Colonic mucosa (tissue), 4 donors: Measurements from ENCODE around the gene PPP1R13B. TPM values are rescaled to one million over a fixed set of nuclear protein-coding genes. Genes with fewer than 3 reads are reported as not detected.

Experiments used
- DNase-seq: peaks from one replicate; pipeline ENCODE4 v3.0.0-alpha.2; 2020
- H3K27ac ChIP-seq: fragments of 200-600 bp; one replicate; pipeline ENCODE4 v1.8.0; 2021
- H3K27me3 ChIP-seq: fragments of 200-600 bp; one replicate; pipeline ENCODE4 v1.8.0; 2021
- H3K36me3 ChIP-seq: fragments of 200-600 bp; one replicate; pipeline ENCODE4 v1.8.0; 2021
- H3K4me1 ChIP-seq: fragments of 200-600 bp; one replicate; pipeline ENCODE4 v1.8.0; 2021; ENCODE audit warnings: mild to moderate bottlenecking
- H3K4me3 ChIP-seq: fragments of 200-600 bp; one replicate; pipeline ENCODE4 v1.8.0; 2021
- H3K9ac ChIP-seq, 2 donors: one replicate each; pipeline ENCODE4 v1.7.0; 2013; ENCODE audit warnings: control low read depth in 2 of 2, low read depth in 2 of 2, low read length in 2 of 2
- H3K9me3 ChIP-seq: fragments of 200-600 bp; one replicate; pipeline ENCODE4 v1.8.0; 2021
- intact Hi-C: fragments of 100-400 bp; cut with DNase I; formaldehyde crosslinking; loops from one replicate; pipeline ENCODE4 v1.14.1; 2022
- total RNA-seq, 2 donors: library from RNA; stranded (reverse); fragmentation: NEBNext Ultra II Directional in 1 of 2; extraction: Animal tissue kit (Norgen Biotek cat#: 25700) in 1 of 2; gene quantifications; one replicate each; pipeline ENCODE4 v1.2.1, GENCODE V29; 2021
- TF ChIP-seq, protein P1 (sequence below): fragments of 200-600 bp; IDR thresholded peaks from one replicate; pipeline ENCODE4 v1.8.0; 2022; ENCODE audit warnings: antibody characterized with exemption, mild to moderate bottlenecking
- donor health status: healthy.
- donor health status: DM: no; HTN: no; CAD: no.
- donor health status: DM: no; HTN: no; CAD: no.

Gene PPP1R13B
- total RNA-seq, 2 donors from 2014 or later: 41.1 to 48.3 TPM

- no peak overlapping the region for H3K4me3 ChIP-seq
- H3K27me3 ChIP-seq: no peaks in the 10 kb centered on the region
- peak overlapping the region in 1 of 2 donors; percentile 62 for H3K9ac ChIP-seq
- DNase-seq: peak; percentile 79
- no peaks in the 10 kb centered on the region for H3K9me3 ChIP-seq
- intact Hi-C loops: no loop called here
- TF ChIP-seq, protein P1, sequence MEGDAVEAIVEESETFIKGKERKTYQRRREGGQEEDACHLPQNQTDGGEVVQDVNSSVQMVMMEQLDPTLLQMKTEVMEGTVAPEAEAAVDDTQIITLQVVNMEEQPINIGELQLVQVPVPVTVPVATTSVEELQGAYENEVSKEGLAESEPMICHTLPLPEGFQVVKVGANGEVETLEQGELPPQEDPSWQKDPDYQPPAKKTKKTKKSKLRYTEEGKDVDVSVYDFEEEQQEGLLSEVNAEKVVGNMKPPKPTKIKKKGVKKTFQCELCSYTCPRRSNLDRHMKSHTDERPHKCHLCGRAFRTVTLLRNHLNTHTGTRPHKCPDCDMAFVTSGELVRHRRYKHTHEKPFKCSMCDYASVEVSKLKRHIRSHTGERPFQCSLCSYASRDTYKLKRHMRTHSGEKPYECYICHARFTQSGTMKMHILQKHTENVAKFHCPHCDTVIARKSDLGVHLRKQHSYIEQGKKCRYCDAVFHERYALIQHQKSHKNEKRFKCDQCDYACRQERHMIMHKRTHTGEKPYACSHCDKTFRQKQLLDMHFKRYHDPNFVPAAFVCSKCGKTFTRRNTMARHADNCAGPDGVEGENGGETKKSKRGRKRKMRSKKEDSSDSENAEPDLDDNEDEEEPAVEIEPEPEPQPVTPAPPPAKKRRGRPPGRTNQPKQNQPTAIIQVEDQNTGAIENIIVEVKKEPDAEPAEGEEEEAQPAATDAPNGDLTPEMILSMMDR: no peak
- peaks cover 11% of the 10 kb centered on the region for H3K4me1 ChIP-seq
- peak overlapping the region; percentile 84 for H3K27ac ChIP-seq
- no peaks in the 10 kb centered on the region for H3K36me3 ChIP-seq
Measured at GRCh38 chr14:103710771-103711377, 136.5 kb downstream of the PPP1R13B start.

DNA sequence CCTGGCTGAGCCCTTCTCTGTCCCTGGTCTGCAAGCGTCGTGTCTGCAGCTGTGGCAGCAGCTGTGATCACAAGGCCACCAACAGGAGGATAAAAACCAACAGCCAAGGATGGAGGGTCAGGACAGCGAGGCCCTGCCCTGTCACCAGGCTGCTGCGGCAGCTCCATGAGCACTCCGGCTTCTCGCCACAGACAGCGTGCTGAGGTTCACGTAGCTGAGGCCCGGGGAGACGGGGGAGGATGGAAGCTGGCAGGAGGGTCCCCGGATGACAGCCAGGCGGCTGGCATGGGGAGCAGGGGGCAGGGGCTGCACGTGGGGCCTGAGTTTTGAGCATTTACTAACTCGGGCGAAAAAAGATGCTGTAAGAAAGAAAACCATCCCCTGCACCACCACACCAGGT, 137.6 kb downstream of the PPP1R13B start:
- intact Hi-C loops: no loop called here
- Histone ChIP-seq H3K27me3 (no peaks in the 10 kb centered on the region), H3K9ac (peak overlapping the region in 1 of 2 donors; percentile 14), H3K36me3 (no peaks in the 10 kb centered on the region), H3K4me3 (no peak overlapping the region), H3K27ac (peak overlapping the region; percentile 84), H3K4me1 (peaks cover 11% of the 10 kb centered on the region), H3K9me3 (no peaks in the 10 kb centered on the region)
- TF ChIP-seq, protein P1: no peak
- DNase-seq: no peak

- Histone ChIP-seq H3K9ac (no peak overlapping the region), H3K36me3 (no peaks in the 10 kb centered on the region), H3K4me1 (peaks cover 5% of the 10 kb centered on the region), H3K9me3 (no peaks in the 10 kb centered on the region), H3K27ac (no peak overlapping the region), H3K4me3 (no peak overlapping the region), H3K27me3 (no peaks in the 10 kb centered on the region)
- TF ChIP-seq, protein P1: no peak
- no peak for DNase-seq
- intact Hi-C loops: no loop called here
Measured at GRCh38 chr14:103708750-103709187, 138.6 kb downstream of the PPP1R13B start.

GRCh38 chr14:103707329-103708263, 139.8 kb downstream of the PPP1R13B start:
- no peak for DNase-seq
- Histone ChIP-seq H3K27ac (no peak overlapping the region), H3K36me3 (no peaks in the 10 kb centered on the region), H3K9me3 (no peaks in the 10 kb centered on the region), H3K9ac (no peak overlapping the region), H3K4me1 (peaks cover 5% of the 10 kb centered on the region), H3K4me3 (no peak overlapping the region), H3K27me3 (no peaks in the 10 kb centered on the region)
- intact Hi-C loops: no loop called here
- TF ChIP-seq, protein P1: no peak

DNA sequence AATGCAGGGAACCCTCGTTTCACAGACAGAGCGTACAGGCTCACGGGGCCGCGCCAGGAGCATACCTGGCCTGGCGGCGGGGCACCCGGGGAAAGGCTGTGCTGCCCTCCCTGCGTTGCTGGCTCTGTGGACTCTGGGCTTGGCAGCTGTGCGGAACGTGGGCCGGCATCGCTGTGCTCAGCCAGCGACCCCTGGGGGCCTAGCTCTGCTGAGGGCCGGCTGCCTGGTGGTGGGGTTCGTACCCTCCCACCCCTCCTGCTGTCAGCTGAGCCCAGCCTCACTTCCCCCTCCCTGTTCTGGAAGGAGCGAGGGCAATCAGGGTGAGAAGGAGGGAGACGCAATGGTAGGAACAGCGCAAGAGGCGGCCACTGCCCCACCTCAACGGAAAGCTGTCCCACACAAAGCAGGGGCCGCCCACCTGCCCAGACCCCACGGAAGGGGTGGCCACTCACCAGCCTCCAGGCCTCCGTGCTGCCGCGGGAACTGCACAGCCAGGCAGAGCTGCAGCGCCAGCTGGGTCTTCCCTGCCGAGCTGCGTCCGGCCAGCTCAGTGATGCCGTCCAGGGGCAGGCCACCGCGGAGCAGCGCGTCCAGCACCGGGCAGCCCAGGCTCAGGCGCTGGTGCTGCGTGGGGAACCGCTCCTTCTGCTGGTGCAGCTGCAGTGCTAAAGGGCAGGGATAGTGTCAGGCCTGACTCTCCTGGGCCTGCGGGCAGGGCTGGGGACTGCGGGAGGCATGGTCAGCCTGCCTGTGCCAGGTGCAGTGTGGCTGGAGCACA, 140.6 kb downstream of the PPP1R13B start:
- Histone ChIP-seq H3K4me3 (no peak overlapping the region), H3K4me1 (peaks cover 4% of the 10 kb centered on the region), H3K36me3 (no peaks in the 10 kb centered on the region), H3K9ac (no peak overlapping the region), H3K27ac (no peak overlapping the region), H3K27me3 (no peaks in the 10 kb centered on the region), H3K9me3 (no peaks in the 10 kb centered on the region)
- intact Hi-C loops: no loop called here
- DNase-seq: no peak
- TF ChIP-seq, protein P1: no peak
